Cardiac muscle cell (in vitro differentiated cells and primary cell): Measurements from ENCODE around the gene MORN5. TPM values are rescaled to one million over a fixed set of nuclear protein-coding genes. Genes with fewer than 3 reads are reported as not detected.
A peak's percentile ranks its signal among the peaks of the same experiment; 100 is the strongest.

Source experiments
- DNase-seq, 2 donors: peaks; one replicate each; pipeline versions ENCODE4 v3.0.0 to v3.0.0-alpha.2; 2010 to 2017; ENCODE audit warnings: low read depth in 1 of 2, low spot score in 1 of 2
- H3K27ac ChIP-seq: fragments of 200-600 bp; sonication (generic); 2 replicates; pipeline ENCODE4 v1.5.1; 2016
- H3K27me3 ChIP-seq: fragments of 200-600 bp; sonication (generic); 2 replicates; pipeline ENCODE4 v1.6.0; 2016; ENCODE audit warnings: control low read depth
- H3K36me3 ChIP-seq: fragments of 200-600 bp; sonication (generic); 2 replicates; pipeline ENCODE4 v1.5.1; 2016; ENCODE audit warnings: control low read depth
- H3K4me1 ChIP-seq: fragments of 200-600 bp; sonication (generic); 2 replicates; pipeline ENCODE4 v1.8.1; 2017; ENCODE audit warnings: low read depth, mild to moderate bottlenecking, mixed run types
- H3K4me3 ChIP-seq: fragments of 200-600 bp; sonication (generic); 2 replicates; pipeline ENCODE4 v1.5.1; 2016; ENCODE audit warnings: mild to moderate bottlenecking
- H3K9me3 ChIP-seq: fragments of 200-600 bp; sonication (generic); 2 replicates; pipeline ENCODE4 v1.5.1; 2017; ENCODE audit warnings: low read depth, mild to moderate bottlenecking, control low read depth
- CTCF ChIP-seq: IDR thresholded peaks from 2 replicates; pipeline ENCODE4 v1.5.1; 2012; ENCODE audit warnings: low read depth, mild to moderate bottlenecking, low read length
- polyA plus RNA-seq: library from polyadenylated mRNA; unstranded; fragments of >200 nt; fragmentation: Nextera tagmentation; extraction: Ambion mirVana; gene quantifications from 2 replicates; pipeline ENCODE4 v1.2.1, GENCODE V29; 2016
- total RNA-seq: library from RNA; depleted of rRNA; stranded (reverse); fragments of >200 nt; gene quantifications from 2 replicates; pipeline ENCODE4 v1.2.3, GENCODE V29; 2016

The MORN5 gene
- total and polyA plus RNA-seq, 2 experiments from 2014 or later: not detected

- H3K4me1 ChIP-seq: peaks cover 6% of the 10 kb centered on the region
- no peak for TF ChIP-seq CTCF
- H3K27ac ChIP-seq: no peak overlapping the region
- no peak overlapping the region for H3K4me3 ChIP-seq
- H3K9me3 ChIP-seq: no peaks in the 10 kb centered on the region
- no peaks in the 10 kb centered on the region for H3K36me3 ChIP-seq
- DNase-seq: no peak
- peaks cover 100% of the 10 kb centered on the region for H3K27me3 ChIP-seq
Measured at GRCh38 chr9:122217640-122218039, 57.9 kb downstream of the MORN5 start.

- DNase-seq: peak in 1 of 2 donors; percentile 16
- Histone ChIP-seq H3K9me3 (no peaks in the 10 kb centered on the region), H3K4me1 (peaks cover 6% of the 10 kb centered on the region), H3K36me3 (no peaks in the 10 kb centered on the region), H3K27me3 (peaks cover 100% of the 10 kb centered on the region), H3K4me3 (peak overlapping the region; percentile 14), H3K27ac (no peak overlapping the region)
- no peak for TF ChIP-seq CTCF
Measured at GRCh38 chr9:122218071-122218934, 58.6 kb downstream of the MORN5 start.

- TF ChIP-seq CTCF: no peak
- DNase-seq: peak; percentile 31 to 34
- Histone ChIP-seq H3K9me3 (no peaks in the 10 kb centered on the region), H3K4me3 (peak overlapping the region; percentile 14), H3K4me1 (peaks cover 6% of the 10 kb centered on the region), H3K27me3 (peaks cover 100% of the 10 kb centered on the region), H3K27ac (no peak overlapping the region), H3K36me3 (no peaks in the 10 kb centered on the region)
Measured at GRCh38 chr9:122218935-122219855, 59.5 kb downstream of the MORN5 start.

- no peak overlapping the region for H3K27ac ChIP-seq
- no peaks in the 10 kb centered on the region for H3K36me3 ChIP-seq
- peaks cover 6% of the 10 kb centered on the region for H3K4me1 ChIP-seq
- DNase-seq: peak; percentile 38 to 39
- H3K9me3 ChIP-seq: no peaks in the 10 kb centered on the region
- peak overlapping the region; percentile 14 for H3K4me3 ChIP-seq
- H3K27me3 ChIP-seq: peaks cover 100% of the 10 kb centered on the region
- TF ChIP-seq CTCF: no peak
Measured at GRCh38 chr9:122219856-122220672, 60.4 kb downstream of the MORN5 start.

GRCh38 chr9:122220673-122221182 lies 61.0 kb downstream of the MORN5 start:
- Histone ChIP-seq H3K4me1 (peaks cover 6% of the 10 kb centered on the region), H3K4me3 (peak overlapping the region; percentile 17), H3K27ac (no peak overlapping the region), H3K36me3 (no peaks in the 10 kb centered on the region), H3K9me3 (no peaks in the 10 kb centered on the region), H3K27me3 (peaks cover 100% of the 10 kb centered on the region)
- TF ChIP-seq CTCF: no peak
- no peak for DNase-seq
